Measurements from ENCODE around the gene BAZ1B. TPM values are rescaled to one million over a fixed set of nuclear protein-coding genes. Genes with fewer than 3 reads are reported as not detected.
"Not testable (repeated sequence)": the region's sequence is repeated elsewhere in the genome, so short reads cannot be mapped to it uniquely, and the experiment has no call there.

BAZ1B gene
- total and polyA plus RNA-seq, 9 of the 15 experiments (the other 6 are each of a cell fraction or from before 2014, with no cell fraction given), result 15.0 to 134 (median 79.5) TPM

DNA sequence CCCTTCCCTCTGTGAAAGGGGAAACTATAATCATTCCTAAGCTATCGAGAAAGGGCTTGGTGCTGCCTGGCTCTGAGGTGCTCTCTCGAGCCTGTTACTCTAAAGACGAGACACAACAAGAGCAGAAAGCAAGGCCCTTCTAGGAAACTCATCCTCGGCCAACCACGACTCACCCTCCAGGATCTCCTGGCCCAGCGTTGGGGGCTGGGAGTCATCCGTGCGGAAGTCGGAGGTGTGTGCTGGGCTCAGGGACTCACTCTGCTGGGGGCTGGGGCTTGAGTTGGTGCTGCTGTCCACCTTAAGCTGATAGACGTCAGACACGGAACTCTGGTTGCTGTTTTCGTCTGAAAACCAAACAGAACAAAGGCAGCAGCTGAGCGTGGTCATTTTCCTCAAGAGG lies 17.6 kb upstream of the BAZ1B start (continued):
- TF ChIP-seq NEUROD1 (IDR thresholded peaks at IDR 0.05; ENCODE audit: borderline replicate concordance, low read depth, low read length, partially characterized antibody) (no peak), POU5F1 (IDR thresholded peaks at IDR 0.05; ENCODE audit: borderline replicate concordance, low read depth, low read length, partially characterized antibody) (no peak)

DNA sequence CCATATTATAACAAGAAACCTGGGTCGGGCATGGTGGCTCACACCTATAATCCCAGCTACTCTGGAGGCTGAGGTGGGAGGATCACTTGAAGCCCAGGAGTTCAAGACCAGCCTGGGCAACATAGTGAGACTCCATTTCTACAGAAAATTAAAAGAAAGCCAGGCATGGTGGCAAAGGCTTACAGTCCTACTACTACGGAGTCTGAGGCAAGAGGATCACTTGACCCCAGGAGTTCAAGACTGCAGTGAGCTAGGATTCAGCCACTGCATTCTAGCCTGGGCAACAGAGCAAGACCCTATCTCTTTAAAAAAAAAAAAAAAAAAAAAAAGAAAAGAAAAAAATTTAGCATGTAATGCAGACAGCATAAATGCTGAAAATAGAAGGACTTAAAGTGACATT lies 16.4 kb upstream of the BAZ1B start:
- H3K36me3 ChIP-seq (ENCODE audit: control insufficient read depth, insufficient read depth, low read length), result peaks cover 76% of the 10 kb centered on the region; the same call in 2 of the 3 replicates
- DNase-seq (ENCODE audit: extremely low read depth in 1 of 4, low spot score in 3 of 4); intact Hi-C loops (cut with micrococcal nuclease); CTCF ChIA-PET (ENCODE audit: low intra/inter-chr PET ratio); H3K4me2 ChIP-seq (ENCODE audit: insufficient read depth, low read length); H3K4me1 ChIP-seq (replicated peaks in 1 of 2; ENCODE audit: control insufficient read depth in 2 of 2, insufficient read depth in 2 of 2, low read length in 2 of 2); H3K9me1 ChIP-seq (ENCODE audit: control insufficient read depth, insufficient read depth, low read length); H2AFZ ChIP-seq (ENCODE audit: low read depth, low read length); H3K27me3 ChIP-seq (ENCODE audit: control insufficient read depth in 2 of 2, insufficient read depth in 2 of 2, low read length in 2 of 2); FAIRE-seq; H3K9me3 ChIP-seq (replicated peaks; ENCODE audit: control insufficient read depth, insufficient read depth, low read depth, low read length); ATAC-seq; H3K79me2 ChIP-seq (ENCODE audit: control insufficient read depth, insufficient read depth, low read length); BruUV-seq (replicated peaks); H3K4me3 ChIP-seq; H3K27ac ChIP-seq (ENCODE audit: extremely low read depth, low read depth, low read length); H3K9ac ChIP-seq (ENCODE audit: insufficient read depth in 1 of 2, low read depth in 2 of 2, low read length in 2 of 2); in situ Hi-C loops (cut with MboI); H4K20me1 ChIP-seq (replicated peaks; ENCODE audit: control insufficient read depth, insufficient read depth, low read length): not testable (repeated sequence)
- TF ChIP-seq ZNF121 (CRISPR knock-in tag; conservative IDR thresholded peaks at IDR 0.05), result peak; percentile 74
- WGBS (ENCODE audit: insufficient coverage, low coverage, missing lambda C conversion rate), result 93% methylated on average over 2 of the region's 2 CpGs
- POLR2A ChIA-PET, result interaction anchor here (0.6 to 3.6 kb wide), 6 partner anchors 10 to 35 kb away, joined by 3 to 19 read pairs (median 4); partner anchors contain the start of gene BAZ1B

DNA sequence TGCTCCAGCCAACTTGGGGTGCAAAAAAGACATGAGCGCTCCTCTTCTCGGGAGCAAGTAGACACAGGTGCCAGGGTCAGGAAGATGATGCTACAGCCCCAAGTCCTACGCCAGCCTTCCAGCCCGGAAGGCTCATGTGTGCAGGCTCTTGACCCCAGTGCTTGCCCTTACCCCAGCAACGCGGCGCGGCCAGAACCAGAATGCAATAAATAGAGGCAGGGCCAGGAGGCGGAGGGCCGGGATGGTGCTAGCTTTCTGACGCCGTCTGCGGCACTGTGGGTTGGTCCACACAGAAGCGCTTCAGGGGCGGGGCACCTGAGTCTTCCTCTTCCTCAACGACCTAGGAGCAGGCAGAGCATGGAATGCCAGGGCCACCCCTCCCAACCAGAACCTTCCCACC lies 15.0 kb upstream of the BAZ1B start:
- H3K36me3 ChIP-seq (ENCODE audit: control insufficient read depth, insufficient read depth, low read length), result peaks cover 62% of the 10 kb centered on the region; the same call in 2 of the 3 replicates
- peak in 2 of 4 experiments; percentile 20 to 28 for DNase-seq (ENCODE audit: extremely low read depth in 1 of 4, low spot score in 3 of 4)
- H3K4me1 ChIP-seq (replicated peaks in 1 of 2; ENCODE audit: control insufficient read depth in 2 of 2, insufficient read depth in 2 of 2, low read length in 2 of 2), result no peaks in the 10 kb centered on the region
- ATAC-seq, result no peak
- H3K9me1 ChIP-seq (ENCODE audit: control insufficient read depth, insufficient read depth, low read length), result no peaks in the 10 kb centered on the region
- peaks cover 3% of the 10 kb centered on the region; the same call in 1 of the 2 replicates for H4K20me1 ChIP-seq (replicated peaks; ENCODE audit: control insufficient read depth, insufficient read depth, low read length)
- H3K27ac ChIP-seq (ENCODE audit: extremely low read depth, low read depth, low read length), result no peak overlapping the region
- H3K4me2 ChIP-seq (ENCODE audit: insufficient read depth, low read length), result no peak overlapping the region
- no TSS peak for BruUV-seq (replicated peaks)
- ChIA-PET POLR2A (interaction anchor here (0.6 to 1.1 kb wide), 2 partner anchors 15 to 24 kb away, joined by 3 to 6 read pairs; partner anchors contain the start of gene BAZ1B), CTCF (ENCODE audit: low intra/inter-chr PET ratio) (no interaction called here)
- H3K27me3 ChIP-seq (ENCODE audit: control insufficient read depth in 2 of 2, insufficient read depth in 2 of 2, low read length in 2 of 2), result no peaks in the 10 kb centered on the region
- no peak for FAIRE-seq
- intact Hi-C loops (cut with micrococcal nuclease), result no loop called here
- H2AFZ ChIP-seq (ENCODE audit: low read depth, low read length), result no peak overlapping the region
- no peaks in the 10 kb centered on the region for H3K79me2 ChIP-seq (ENCODE audit: control insufficient read depth, insufficient read depth, low read length)
- no peak overlapping the region; a peak in 1 of 4 replicates for H3K9ac ChIP-seq (ENCODE audit: insufficient read depth in 1 of 2, low read depth in 2 of 2, low read length in 2 of 2)
- H3K4me3 ChIP-seq, result no peak overlapping the region
- H3K9me3 ChIP-seq (replicated peaks; ENCODE audit: control insufficient read depth, insufficient read depth, low read depth, low read length), result no peaks in the 10 kb centered on the region
- WGBS (ENCODE audit: insufficient coverage, low coverage, missing lambda C conversion rate), result 86% methylated on average over 11 of the region's 16 CpGs
- in situ Hi-C loops (cut with MboI), result no loop called here
- peak; percentile 33; the same call in 1 of the 2 replicates for TF ChIP-seq RBFOX2 (IDR thresholded peaks at IDR 0.05; ENCODE audit: low read depth, low read length)
- TF ChIP-seq, protein P1, sequence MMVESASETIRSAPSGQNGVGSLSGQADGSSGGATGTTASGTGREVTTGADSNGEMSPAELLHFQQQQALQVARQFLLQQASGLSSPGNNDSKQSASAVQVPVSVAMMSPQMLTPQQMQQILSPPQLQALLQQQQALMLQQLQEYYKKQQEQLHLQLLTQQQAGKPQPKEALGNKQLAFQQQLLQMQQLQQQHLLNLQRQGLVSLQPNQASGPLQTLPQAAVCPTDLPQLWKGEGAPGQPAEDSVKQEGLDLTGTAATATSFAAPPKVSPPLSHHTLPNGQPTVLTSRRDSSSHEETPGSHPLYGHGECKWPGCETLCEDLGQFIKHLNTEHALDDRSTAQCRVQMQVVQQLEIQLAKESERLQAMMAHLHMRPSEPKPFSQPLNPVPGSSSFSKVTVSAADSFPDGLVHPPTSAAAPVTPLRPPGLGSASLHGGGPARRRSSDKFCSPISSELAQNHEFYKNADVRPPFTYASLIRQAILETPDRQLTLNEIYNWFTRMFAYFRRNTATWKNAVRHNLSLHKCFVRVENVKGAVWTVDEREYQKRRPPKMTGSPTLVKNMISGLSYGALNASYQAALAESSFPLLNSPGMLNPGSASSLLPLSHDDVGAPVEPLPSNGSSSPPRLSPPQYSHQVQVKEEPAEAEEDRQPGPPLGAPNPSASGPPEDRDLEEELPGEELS (CRISPR knock-in tag; IDR thresholded peaks at IDR 0.05; ENCODE audit: borderline replicate concordance), result no peak
- TF ChIP-seq GTF2F1 (IDR thresholded peaks at IDR 0.05; ENCODE audit: low read depth, low read length), result no peak
- no peak for TF ChIP-seq EWSR1 (IDR thresholded peaks at IDR 0.05; ENCODE audit: borderline replicate concordance, low read depth, partially characterized antibody)
- TF ChIP-seq, protein P2, sequence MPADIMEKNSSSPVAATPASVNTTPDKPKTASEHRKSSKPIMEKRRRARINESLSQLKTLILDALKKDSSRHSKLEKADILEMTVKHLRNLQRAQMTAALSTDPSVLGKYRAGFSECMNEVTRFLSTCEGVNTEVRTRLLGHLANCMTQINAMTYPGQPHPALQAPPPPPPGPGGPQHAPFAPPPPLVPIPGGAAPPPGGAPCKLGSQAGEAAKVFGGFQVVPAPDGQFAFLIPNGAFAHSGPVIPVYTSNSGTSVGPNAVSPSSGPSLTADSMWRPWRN (IDR thresholded peaks at IDR 0.05; ENCODE audit: low read depth), result no peak
- TF ChIP-seq MXI1 (IDR thresholded peaks at IDR 0.05; ENCODE audit: low read depth, low read length), result no peak
- no peak for TF ChIP-seq SOX6 (IDR thresholded peaks at IDR 0.05)
